ENCODE results near the gene MPDZ. TPM values are rescaled to one million over a fixed set of nuclear protein-coding genes. Genes with fewer than 3 reads are reported as not detected.

The MPDZ gene
- total RNA-seq, 1 donor from 2014 or later: not detected

- no peaks in the 10 kb centered on the region for H3K4me1 Mint-ChIP-seq
- no peaks in the 10 kb centered on the region for H3K9me3 Mint-ChIP-seq
- DNase-seq: no peak
- intact Hi-C loops (cut with micrococcal nuclease): loop anchor here (10.0 kb wide), 1 partner anchor 365 kb away; no protein-coding TSS in a partner anchor
- no peaks in the 10 kb centered on the region for H3K36me3 Mint-ChIP-seq (ENCODE audit: low read depth)
- no peak overlapping the region for H3K4me3 Mint-ChIP-seq
- H3K27me3 Mint-ChIP-seq: no peaks in the 10 kb centered on the region
- no peak overlapping the region for H3K27ac Mint-ChIP-seq
Observed at GRCh38 chr9:13089666-13090065, 189.8 kb downstream of the MPDZ start.

- Mint-ChIP-seq H3K4me1 (no peaks in the 10 kb centered on the region), H3K27me3 (no peaks in the 10 kb centered on the region), H3K9me3 (no peaks in the 10 kb centered on the region), H3K36me3 (ENCODE audit: low read depth) (no peaks in the 10 kb centered on the region), H3K4me3 (no peak overlapping the region), H3K27ac (no peak overlapping the region)
- intact Hi-C loops (cut with micrococcal nuclease): loop anchor here (10.0 kb wide), 1 partner anchor 364 kb away; no protein-coding TSS in a partner anchor
- DNase-seq: no peak
Observed at GRCh38 chr9:13088720-13089427, 190.6 kb downstream of the MPDZ start.

GRCh38 chr9:13083963-13084528 lies 195.4 kb downstream of the MPDZ start:
- no peak for DNase-seq
- Mint-ChIP-seq H3K27me3 (no peaks in the 10 kb centered on the region), H3K4me3 (no peak overlapping the region), H3K36me3 (ENCODE audit: low read depth) (no peaks in the 10 kb centered on the region), H3K9me3 (no peaks in the 10 kb centered on the region), H3K27ac (no peak overlapping the region), H3K4me1 (no peaks in the 10 kb centered on the region)
- intact Hi-C loops (cut with micrococcal nuclease): loop anchor here (10.0 kb wide), 1 partner anchor 359 kb away; no protein-coding TSS in a partner anchor

GRCh38 chr9:13083366-13083765 lies 196.1 kb downstream of the MPDZ start:
- Mint-ChIP-seq H3K27me3 (no peaks in the 10 kb centered on the region), H3K4me1 (no peaks in the 10 kb centered on the region), H3K9me3 (no peaks in the 10 kb centered on the region), H3K4me3 (no peak overlapping the region), H3K36me3 (ENCODE audit: low read depth) (no peaks in the 10 kb centered on the region), H3K27ac (no peak overlapping the region)
- intact Hi-C loops (cut with micrococcal nuclease): loop anchor here (10.0 kb wide), 1 partner anchor 359 kb away; no protein-coding TSS in a partner anchor
- no peak for DNase-seq

GRCh38 chr9:13082796-13083195 lies 196.7 kb downstream of the MPDZ start:
- no peaks in the 10 kb centered on the region for H3K4me1 Mint-ChIP-seq
- H3K4me3 Mint-ChIP-seq: no peak overlapping the region
- H3K9me3 Mint-ChIP-seq: no peaks in the 10 kb centered on the region
- intact Hi-C loops (cut with micrococcal nuclease): loop anchor here (10.0 kb wide), 1 partner anchor 358 kb away; no protein-coding TSS in a partner anchor
- no peaks in the 10 kb centered on the region for H3K36me3 Mint-ChIP-seq (ENCODE audit: low read depth)
- no peak overlapping the region for H3K27ac Mint-ChIP-seq
- no peaks in the 10 kb centered on the region for H3K27me3 Mint-ChIP-seq
- no peak for DNase-seq

GRCh38 chr9:13078164-13078563 lies 201.3 kb downstream of the MPDZ start:
- intact Hi-C loops (cut with micrococcal nuclease): no loop called here
- Mint-ChIP-seq H3K9me3 (peaks cover 3% of the 10 kb centered on the region), H3K4me1 (no peaks in the 10 kb centered on the region), H3K36me3 (ENCODE audit: low read depth) (no peaks in the 10 kb centered on the region), H3K27ac (no peak overlapping the region), H3K4me3 (no peak overlapping the region), H3K27me3 (no peaks in the 10 kb centered on the region)
- no peak for DNase-seq

GRCh38 chr9:13076616-13077015 lies 202.9 kb downstream of the MPDZ start:
- DNase-seq: no peak
- peaks cover 3% of the 10 kb centered on the region for H3K9me3 Mint-ChIP-seq

GRCh38 chr9:13071921-13072320 lies 207.6 kb downstream of the MPDZ start:
- DNase-seq: no peak
- Mint-ChIP-seq H3K36me3 (ENCODE audit: low read depth) (no peaks in the 10 kb centered on the region), H3K27me3 (no peaks in the 10 kb centered on the region), H3K27ac (no peak overlapping the region), H3K9me3 (peaks cover 7% of the 10 kb centered on the region), H3K4me1 (no peaks in the 10 kb centered on the region), H3K4me3 (no peak overlapping the region)
- intact Hi-C loops (cut with micrococcal nuclease): no loop called here

More at GRCh38 chr9:13076616-13077015, 202.9 kb downstream of the MPDZ start:
- H3K27me3 Mint-ChIP-seq: no peaks in the 10 kb centered on the region
- H3K4me1 Mint-ChIP-seq: no peaks in the 10 kb centered on the region
- intact Hi-C loops (cut with micrococcal nuclease): no loop called here
- no peaks in the 10 kb centered on the region for H3K36me3 Mint-ChIP-seq (ENCODE audit: low read depth)
- H3K27ac Mint-ChIP-seq: no peak overlapping the region
- no peak overlapping the region for H3K4me3 Mint-ChIP-seq

- intact Hi-C loops (cut with micrococcal nuclease): no loop called here
- Mint-ChIP-seq H3K27me3 (no peaks in the 10 kb centered on the region), H3K4me1 (no peaks in the 10 kb centered on the region), H3K4me3 (no peak overlapping the region), H3K9me3 (peaks cover 7% of the 10 kb centered on the region), H3K27ac (no peak overlapping the region), H3K36me3 (ENCODE audit: low read depth) (no peaks in the 10 kb centered on the region)
- no peak for DNase-seq
Observed at GRCh38 chr9:13070612-13071595, 208.6 kb downstream of the MPDZ start.

GRCh38 chr9:13069498-13069897 lies 210.0 kb downstream of the MPDZ start:
- H3K4me1 Mint-ChIP-seq: no peaks in the 10 kb centered on the region
- H3K27ac Mint-ChIP-seq: no peak overlapping the region
- no peak overlapping the region for H3K4me3 Mint-ChIP-seq
- H3K9me3 Mint-ChIP-seq: peaks cover 7% of the 10 kb centered on the region
- no peaks in the 10 kb centered on the region for H3K27me3 Mint-ChIP-seq
- H3K36me3 Mint-ChIP-seq (ENCODE audit: low read depth): no peaks in the 10 kb centered on the region
- intact Hi-C loops (cut with micrococcal nuclease): no loop called here
- DNase-seq: no peak

GRCh38 chr9:13064676-13065075 lies 214.8 kb downstream of the MPDZ start:
- DNase-seq: no peak
- no peak overlapping the region for H3K27ac Mint-ChIP-seq
- H3K4me3 Mint-ChIP-seq: no peak overlapping the region
- peaks cover 12% of the 10 kb centered on the region for H3K9me3 Mint-ChIP-seq
- no peaks in the 10 kb centered on the region for H3K27me3 Mint-ChIP-seq
- no peaks in the 10 kb centered on the region for H3K4me1 Mint-ChIP-seq
- H3K36me3 Mint-ChIP-seq (ENCODE audit: low read depth): no peaks in the 10 kb centered on the region
- intact Hi-C loops (cut with micrococcal nuclease): no loop called here

- H3K27me3 Mint-ChIP-seq: no peaks in the 10 kb centered on the region
- H3K27ac Mint-ChIP-seq: no peak overlapping the region
- H3K9me3 Mint-ChIP-seq: peaks cover 12% of the 10 kb centered on the region
- no peak overlapping the region for H3K4me3 Mint-ChIP-seq
- DNase-seq: no peak
- no peaks in the 10 kb centered on the region for H3K4me1 Mint-ChIP-seq
- H3K36me3 Mint-ChIP-seq (ENCODE audit: low read depth): no peaks in the 10 kb centered on the region
- intact Hi-C loops (cut with micrococcal nuclease): no loop called here
Observed at GRCh38 chr9:13063880-13064459, 215.5 kb downstream of the MPDZ start.

GRCh38 chr9:13061390-13061789 lies 218.1 kb downstream of the MPDZ start:
- no peak overlapping the region for H3K4me3 Mint-ChIP-seq
- no peak overlapping the region for H3K27ac Mint-ChIP-seq
- H3K27me3 Mint-ChIP-seq: no peaks in the 10 kb centered on the region
- no peak for DNase-seq
- intact Hi-C loops (cut with micrococcal nuclease): no loop called here
- peaks cover 12% of the 10 kb centered on the region for H3K9me3 Mint-ChIP-seq
- no peaks in the 10 kb centered on the region for H3K4me1 Mint-ChIP-seq
- no peaks in the 10 kb centered on the region for H3K36me3 Mint-ChIP-seq (ENCODE audit: low read depth)

Measured in activated CD4-positive, alpha-beta T cell treated with anti-CD3 and anti-CD28 coated beads, Interleukin-2, amount 10 ng/mL, durations not matched to agents 24 days and 14 days (primary cell).